SK-N-SH treated with all-trans-retinoic acid at 6 μM for 48 hours (cell line): ENCODE results near the gene TAAR2.
"Not testable (repeated sequence)": the region's sequence is repeated elsewhere in the genome, so short reads cannot be mapped to it uniquely, and the experiment has no call there.

Source experiments
- ATAC-seq: fragments of 200-7000 bp; cut with Tn5 transposase; 3 replicates; pipeline ENCODE4 v1.9.1; 2020; ENCODE audit warnings: mild to moderate bottlenecking, moderate library complexity
- ARNTL ChIP-seq: fragments of 450-650 bp; formaldehyde crosslinking; IDR thresholded peaks from 2 replicates; pipeline ENCODE4 v1.5.0; 2020; ENCODE audit warnings: low read depth, mild to moderate bottlenecking, moderate library complexity, borderline replicate concordance
- CSDC2 ChIP-seq: fragments of 250-450 bp; sonication (Bioruptor Pico); IDR thresholded peaks from 2 replicates; pipeline ENCODE4 v1.5.0; 2020; ENCODE audit warnings: mild to moderate bottlenecking, moderate library complexity
- ESRRG ChIP-seq: fragments of 250-450 bp; sonication (Bioruptor Pico); IDR thresholded peaks from 2 replicates; pipeline ENCODE4 v1.6.1; 2021; ENCODE audit warnings: mild to moderate bottlenecking
- GLIS3 ChIP-seq: fragments of 250-450 bp; sonication (Bioruptor Pico); IDR thresholded peaks from 2 replicates; pipeline ENCODE4 v1.5.0; 2020; ENCODE audit warnings: mild to moderate bottlenecking, moderate library complexity
- ISL1 ChIP-seq: fragments of 250-450 bp; sonication (Bioruptor Pico); IDR thresholded peaks from 2 replicates; pipeline ENCODE4 v2.1.2; 2022; ENCODE audit warnings: mild to moderate bottlenecking, moderate library complexity
- OSR1 ChIP-seq: fragments of 250-450 bp; sonication (Bioruptor Pico); IDR thresholded peaks from 2 replicates; pipeline ENCODE4 v1.8.0; 2022; ENCODE audit warnings: moderate library complexity, mild to moderate bottlenecking, inconsistent platforms
- PATZ1 ChIP-seq: fragments of 250-450 bp; sonication (Bioruptor Pico); IDR thresholded peaks from 2 replicates; pipeline ENCODE4 v1.8.0; 2020; ENCODE audit warnings: mild to moderate bottlenecking, moderate library complexity, borderline replicate concordance
- PPARA ChIP-seq: fragments of 250-450 bp; sonication (Bioruptor Pico); IDR thresholded peaks from 2 replicates; pipeline ENCODE4 v1.5.0; 2020; ENCODE audit warnings: mild to moderate bottlenecking, borderline replicate concordance
- RARB ChIP-seq: fragments of 250-450 bp; sonication (Bioruptor Pico); IDR thresholded peaks from 2 replicates; pipeline ENCODE4 v1.8.0; 2021; ENCODE audit warnings: mild to moderate bottlenecking, moderate library complexity
- SNAI2 ChIP-seq: fragments of 250-450 bp; sonication (Bioruptor Pico); IDR thresholded peaks from 2 replicates; pipeline ENCODE4 v1.5.0; 2020; ENCODE audit warnings: mild to moderate bottlenecking, moderate library complexity
- TCF4 ChIP-seq: fragments of 250-450 bp; sonication (Bioruptor Pico); IDR thresholded peaks from 2 replicates; pipeline ENCODE4 v1.8.0; 2021; ENCODE audit warnings: mild to moderate bottlenecking, moderate library complexity, borderline replicate concordance
- ZC3H10 ChIP-seq: fragments of 250-450 bp; sonication (Bioruptor Pico); IDR thresholded peaks from 2 replicates; pipeline ENCODE4 v1.5.1; 2021; ENCODE audit warnings: mild to moderate bottlenecking, moderate library complexity
- ZFP3 ChIP-seq: fragments of 250-450 bp; sonication (Bioruptor Pico); IDR thresholded peaks from 2 replicates; pipeline ENCODE4 v1.5.0; 2020; ENCODE audit warnings: mild to moderate bottlenecking, moderate library complexity
- ZFP30 ChIP-seq: fragments of 450-650 bp; formaldehyde crosslinking; IDR thresholded peaks from 2 replicates; pipeline ENCODE4 v1.5.0; 2022; ENCODE audit warnings: mild to moderate bottlenecking, moderate library complexity
- ZNF565 ChIP-seq: fragments of 450-650 bp; formaldehyde crosslinking; conservative IDR thresholded peaks from 2 replicates; pipeline ENCODE4 v1.5.0; 2020; ENCODE audit warnings: low read depth, mild to moderate bottlenecking, moderate library complexity
- ZNF70 ChIP-seq: fragments of 450-650 bp; formaldehyde crosslinking; IDR thresholded peaks from 2 replicates; pipeline ENCODE4 v1.5.0; 2020; ENCODE audit warnings: mild to moderate bottlenecking, moderate library complexity
- ZNF8 ChIP-seq: fragments of 450-650 bp; formaldehyde crosslinking; IDR thresholded peaks from 2 replicates; pipeline ENCODE4 v1.5.0; 2020; ENCODE audit warnings: mild to moderate bottlenecking, moderate library complexity
- TF ChIP-seq, protein P1 (sequence below): fragments of 250-450 bp; sonication (Bioruptor Pico); IDR thresholded peaks from 2 replicates; pipeline ENCODE4 v1.8.0; 2021; ENCODE audit warnings: low read depth, mild to moderate bottlenecking, moderate library complexity, borderline replicate concordance
- TF ChIP-seq, protein P2 (sequence below): fragments of 250-450 bp; sonication (Bioruptor Pico); IDR thresholded peaks from 2 replicates; pipeline ENCODE4 v1.5.1; 2021; ENCODE audit warnings: mild to moderate bottlenecking, moderate library complexity
- TF ChIP-seq, protein P3 (sequence below): fragments of 250-450 bp; sonication (Bioruptor Pico); IDR thresholded peaks from 2 replicates; pipeline ENCODE4 v1.5.0; 2020; ENCODE audit warnings: mild to moderate bottlenecking, moderate library complexity

The TAAR2 gene

GRCh38 chr6:132648828-132649227 is 24.8 kb upstream of the TAAR2 start (continued):
- TF ChIP-seq ZFP30 (CRISPR knock-in tag) (no peak), SNAI2 (CRISPR knock-in tag) (no peak), PATZ1 (CRISPR knock-in tag) (no peak), OSR1 (CRISPR knock-in tag) (no peak), ZNF70 (CRISPR knock-in tag) (no peak), PPARA (CRISPR knock-in tag) (no peak), ZNF8 (CRISPR knock-in tag) (no peak)
- TF ChIP-seq, protein P1, sequence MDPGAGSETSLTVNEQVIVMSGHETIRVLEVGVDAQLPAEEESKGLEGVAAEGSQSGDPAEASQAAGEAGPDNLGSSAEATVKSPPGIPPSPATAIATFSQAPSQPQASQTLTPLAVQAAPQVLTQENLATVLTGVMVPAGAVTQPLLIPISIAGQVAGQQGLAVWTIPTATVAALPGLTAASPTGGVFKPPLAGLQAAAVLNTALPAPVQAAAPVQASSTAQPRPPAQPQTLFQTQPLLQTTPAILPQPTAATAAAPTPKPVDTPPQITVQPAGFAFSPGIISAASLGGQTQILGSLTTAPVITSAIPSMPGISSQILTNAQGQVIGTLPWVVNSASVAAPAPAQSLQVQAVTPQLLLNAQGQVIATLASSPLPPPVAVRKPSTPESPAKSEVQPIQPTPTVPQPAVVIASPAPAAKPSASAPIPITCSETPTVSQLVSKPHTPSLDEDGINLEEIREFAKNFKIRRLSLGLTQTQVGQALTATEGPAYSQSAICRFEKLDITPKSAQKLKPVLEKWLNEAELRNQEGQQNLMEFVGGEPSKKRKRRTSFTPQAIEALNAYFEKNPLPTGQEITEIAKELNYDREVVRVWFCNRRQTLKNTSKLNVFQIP: no peak

- no peak for ATAC-seq
- TF ChIP-seq TCF4 (CRISPR knock-in tag) (no peak), ZFP3 (CRISPR knock-in tag) (no peak)
These were observed 24.3 kb upstream of the TAAR2 start for GRCh38 chr6:132648356-132648755.

- TF ChIP-seq ZNF70 (CRISPR knock-in tag) (no peak), CSDC2 (CRISPR knock-in tag) (no peak), ESRRG (CRISPR knock-in tag) (no peak)
- TF ChIP-seq, protein P1: no peak
- TF ChIP-seq, protein P2, sequence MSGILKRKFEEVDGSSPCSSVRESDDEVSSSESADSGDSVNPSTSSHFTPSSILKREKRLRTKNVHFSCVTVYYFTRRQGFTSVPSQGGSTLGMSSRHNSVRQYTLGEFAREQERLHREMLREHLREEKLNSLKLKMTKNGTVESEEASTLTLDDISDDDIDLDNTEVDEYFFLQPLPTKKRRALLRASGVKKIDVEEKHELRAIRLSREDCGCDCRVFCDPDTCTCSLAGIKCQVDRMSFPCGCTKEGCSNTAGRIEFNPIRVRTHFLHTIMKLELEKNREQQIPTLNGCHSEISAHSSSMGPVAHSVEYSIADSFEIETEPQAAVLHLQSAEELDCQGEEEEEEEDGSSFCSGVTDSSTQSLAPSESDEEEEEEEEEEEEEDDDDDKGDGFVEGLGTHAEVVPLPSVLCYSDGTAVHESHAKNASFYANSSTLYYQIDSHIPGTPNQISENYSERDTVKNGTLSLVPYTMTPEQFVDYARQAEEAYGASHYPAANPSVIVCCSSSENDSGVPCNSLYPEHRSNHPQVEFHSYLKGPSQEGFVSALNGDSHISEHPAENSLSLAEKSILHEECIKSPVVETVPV (CRISPR knock-in tag): no peak
- TF ChIP-seq, all 23 proteins: peak for 0
- ATAC-seq: no peak
These were observed 19.5 kb upstream of the TAAR2 start for GRCh38 chr6:132643547-132643946.

DNA sequence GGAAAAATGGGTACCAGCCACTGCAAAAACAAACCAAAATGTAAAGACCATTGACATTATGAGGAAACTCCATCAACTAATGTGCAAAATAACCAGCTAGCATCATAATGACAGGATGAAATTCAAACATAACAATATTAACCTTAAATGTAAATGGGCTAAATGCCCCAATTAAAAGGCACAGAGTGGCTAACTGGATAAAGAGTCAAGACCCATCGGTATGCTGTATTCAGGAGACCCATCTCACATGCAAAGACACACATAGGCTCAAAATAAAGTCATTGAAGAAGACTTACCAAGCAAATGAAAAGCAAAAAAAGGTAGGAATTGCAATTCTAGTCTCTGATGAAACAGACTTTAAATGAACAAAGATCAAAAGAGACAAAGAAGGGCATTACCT is 13.1 kb upstream of the TAAR2 start:
- ATAC-seq: not testable (repeated sequence)

GRCh38 chr6:132635906-132636305 is 11.8 kb upstream of the TAAR2 start:
- not testable (repeated sequence) for ATAC-seq

DNA sequence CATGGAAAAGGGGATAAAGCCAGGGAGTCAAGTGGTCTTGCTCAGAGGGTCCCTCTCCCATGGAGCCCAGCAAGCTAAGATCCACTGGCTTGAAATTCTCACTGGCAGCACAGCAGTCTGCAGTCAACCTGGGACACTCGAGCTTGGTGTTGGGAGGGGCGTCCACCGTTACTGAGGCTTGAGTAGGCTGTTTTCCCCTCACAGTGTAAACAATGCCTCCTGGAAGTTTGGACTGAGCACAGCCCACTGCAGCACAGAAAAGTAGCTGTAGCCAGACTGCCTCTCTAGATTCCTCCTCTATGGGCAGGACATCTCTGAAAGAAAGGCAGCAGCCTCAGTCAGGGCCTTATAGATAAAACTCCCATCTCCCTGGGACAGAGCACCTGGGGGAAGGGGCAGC is 11.2 kb upstream of the TAAR2 start:
- ATAC-seq: not testable (repeated sequence)

DNA sequence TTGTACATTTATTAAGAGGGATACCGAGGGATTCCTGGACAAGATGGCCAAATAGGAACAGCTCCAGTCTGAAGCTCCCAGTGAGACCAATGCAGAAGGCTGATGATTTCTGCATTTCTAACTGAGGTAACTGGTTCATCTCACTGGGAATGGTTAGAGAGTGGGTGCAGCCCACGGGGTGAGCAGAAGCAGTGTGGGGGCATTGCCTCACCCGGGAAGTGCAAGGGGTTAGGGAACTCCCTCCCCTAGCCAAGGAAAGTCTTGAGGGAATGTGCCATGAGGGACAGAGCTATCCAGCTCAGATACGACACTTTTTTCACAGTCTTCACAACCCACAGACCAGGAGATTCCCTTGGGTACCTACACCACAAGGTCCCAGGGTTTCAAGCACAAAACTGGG is 10.7 kb upstream of the TAAR2 start:
- no peak for ATAC-seq
- TF ChIP-seq GLIS3 (no peak), ARNTL (no peak), ZNF70 (CRISPR knock-in tag) (no peak), ZC3H10 (CRISPR knock-in tag) (no peak), TCF4 (CRISPR knock-in tag) (no peak), ZFP30 (CRISPR knock-in tag) (no peak), ZNF565 (CRISPR knock-in tag) (no peak), CSDC2 (CRISPR knock-in tag) (no peak), SNAI2 (CRISPR knock-in tag) (no peak), RARB (CRISPR knock-in tag) (no peak), ISL1 (CRISPR knock-in tag) (no peak), ZNF8 (CRISPR knock-in tag) (no peak)
- TF ChIP-seq, protein P1: no peak
- TF ChIP-seq, protein P3, sequence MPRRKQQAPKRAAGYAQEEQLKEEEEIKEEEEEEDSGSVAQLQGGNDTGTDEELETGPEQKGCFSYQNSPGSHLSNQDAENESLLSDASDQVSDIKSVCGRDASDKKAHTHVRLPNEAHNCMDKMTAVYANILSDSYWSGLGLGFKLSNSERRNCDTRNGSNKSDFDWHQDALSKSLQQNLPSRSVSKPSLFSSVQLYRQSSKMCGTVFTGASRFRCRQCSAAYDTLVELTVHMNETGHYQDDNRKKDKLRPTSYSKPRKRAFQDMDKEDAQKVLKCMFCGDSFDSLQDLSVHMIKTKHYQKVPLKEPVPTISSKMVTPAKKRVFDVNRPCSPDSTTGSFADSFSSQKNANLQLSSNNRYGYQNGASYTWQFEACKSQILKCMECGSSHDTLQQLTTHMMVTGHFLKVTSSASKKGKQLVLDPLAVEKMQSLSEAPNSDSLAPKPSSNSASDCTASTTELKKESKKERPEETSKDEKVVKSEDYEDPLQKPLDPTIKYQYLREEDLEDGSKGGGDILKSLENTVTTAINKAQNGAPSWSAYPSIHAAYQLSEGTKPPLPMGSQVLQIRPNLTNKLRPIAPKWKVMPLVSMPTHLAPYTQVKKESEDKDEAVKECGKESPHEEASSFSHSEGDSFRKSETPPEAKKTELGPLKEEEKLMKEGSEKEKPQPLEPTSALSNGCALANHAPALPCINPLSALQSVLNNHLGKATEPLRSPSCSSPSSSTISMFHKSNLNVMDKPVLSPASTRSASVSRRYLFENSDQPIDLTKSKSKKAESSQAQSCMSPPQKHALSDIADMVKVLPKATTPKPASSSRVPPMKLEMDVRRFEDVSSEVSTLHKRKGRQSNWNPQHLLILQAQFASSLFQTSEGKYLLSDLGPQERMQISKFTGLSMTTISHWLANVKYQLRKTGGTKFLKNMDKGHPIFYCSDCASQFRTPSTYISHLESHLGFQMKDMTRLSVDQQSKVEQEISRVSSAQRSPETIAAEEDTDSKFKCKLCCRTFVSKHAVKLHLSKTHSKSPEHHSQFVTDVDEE (CRISPR knock-in tag): no peak
